Regular cardiac myocyte (primary cell): Measurements from ENCODE around the gene ZSCAN4. TPM values are rescaled to one million over a fixed set of nuclear protein-coding genes. Genes with fewer than 3 reads are reported as not detected.

Experiments
- total RNA-seq: library from RNA; depleted of rRNA; stranded (reverse); fragments of >200 nt; gene quantifications from 2 replicates; pipeline ENCODE4 v1.2.3, GENCODE V29; 2014

ZSCAN4 gene, protein sequence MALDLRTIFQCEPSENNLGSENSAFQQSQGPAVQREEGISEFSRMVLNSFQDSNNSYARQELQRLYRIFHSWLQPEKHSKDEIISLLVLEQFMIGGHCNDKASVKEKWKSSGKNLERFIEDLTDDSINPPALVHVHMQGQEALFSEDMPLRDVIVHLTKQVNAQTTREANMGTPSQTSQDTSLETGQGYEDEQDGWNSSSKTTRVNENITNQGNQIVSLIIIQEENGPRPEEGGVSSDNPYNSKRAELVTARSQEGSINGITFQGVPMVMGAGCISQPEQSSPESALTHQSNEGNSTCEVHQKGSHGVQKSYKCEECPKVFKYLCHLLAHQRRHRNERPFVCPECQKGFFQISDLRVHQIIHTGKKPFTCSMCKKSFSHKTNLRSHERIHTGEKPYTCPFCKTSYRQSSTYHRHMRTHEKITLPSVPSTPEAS
- total RNA-seq: not detected in 2 replicates

DNA sequence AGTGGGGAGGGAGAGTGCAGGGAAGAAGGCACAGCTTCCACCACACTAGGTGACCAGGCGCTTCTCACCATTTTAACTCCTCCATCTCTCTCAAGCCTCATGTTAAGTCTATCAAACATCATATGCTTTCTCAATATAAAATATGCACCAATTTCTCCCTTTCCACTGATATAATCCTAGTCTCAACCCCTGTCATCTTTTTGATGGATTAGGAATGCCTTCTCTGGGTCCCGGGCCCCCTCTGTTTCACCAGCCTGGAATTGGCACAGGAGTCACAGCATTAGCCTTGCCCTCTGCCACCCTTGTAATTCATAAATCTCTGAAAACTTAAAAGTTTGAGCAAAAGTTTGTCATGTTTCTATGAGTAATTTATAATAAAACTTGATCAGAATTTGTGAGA lies at the start of gene ZSCAN4:
Gene ZSCAN4 (plus strand): TSS at position 301 of the 400 bp plus-strand sequence. CDS start 7,211 bp downstream, outside the sequence.

DNA sequence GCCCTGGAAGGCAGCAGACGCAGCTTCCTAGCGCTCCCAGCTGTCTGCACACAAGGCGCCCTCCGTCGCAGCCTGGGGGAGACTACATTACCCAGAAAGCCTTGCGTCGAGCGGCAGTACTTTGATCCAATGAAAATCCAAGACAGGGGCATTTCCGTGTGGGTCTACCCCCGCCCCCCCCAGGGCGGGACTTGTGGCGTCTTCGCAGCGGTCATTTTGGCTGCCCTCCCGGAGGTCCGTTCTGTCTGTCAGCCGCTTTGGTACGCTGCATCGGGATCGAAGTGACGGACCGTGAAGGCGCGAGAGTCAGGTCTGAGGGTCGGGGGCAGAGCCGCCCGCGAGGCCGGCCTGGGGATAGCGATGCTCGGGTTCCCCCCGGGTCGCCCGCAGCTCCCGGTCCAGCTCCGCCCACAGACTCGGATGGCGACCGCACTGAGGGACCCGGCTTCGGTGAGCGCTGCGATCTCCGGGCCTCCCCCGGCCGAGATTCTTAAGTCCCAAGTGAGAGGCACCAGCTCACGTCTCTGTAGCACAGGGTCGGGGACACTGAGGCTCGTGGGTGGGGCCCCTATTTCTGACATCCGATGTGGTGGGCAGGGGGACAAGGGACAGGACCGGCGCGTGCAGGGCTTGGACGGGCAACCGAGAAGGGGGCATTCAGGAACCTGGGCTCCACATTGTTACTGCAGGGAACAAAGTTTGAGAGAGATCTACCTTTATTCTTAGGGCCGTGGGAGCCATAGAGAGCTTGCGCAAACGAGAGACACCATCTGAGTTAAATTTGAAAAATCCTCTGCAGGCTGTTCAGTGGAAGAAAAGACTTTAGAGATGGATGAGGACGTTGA lies 35.5 kb upstream of the ZSCAN4 start, which contains the start of gene ZNF211:
Gene ZNF211 (plus strand): TSS at position 182 of the 845 bp plus-strand sequence. CDS start 179 bp downstream, at position 361.

DNA sequence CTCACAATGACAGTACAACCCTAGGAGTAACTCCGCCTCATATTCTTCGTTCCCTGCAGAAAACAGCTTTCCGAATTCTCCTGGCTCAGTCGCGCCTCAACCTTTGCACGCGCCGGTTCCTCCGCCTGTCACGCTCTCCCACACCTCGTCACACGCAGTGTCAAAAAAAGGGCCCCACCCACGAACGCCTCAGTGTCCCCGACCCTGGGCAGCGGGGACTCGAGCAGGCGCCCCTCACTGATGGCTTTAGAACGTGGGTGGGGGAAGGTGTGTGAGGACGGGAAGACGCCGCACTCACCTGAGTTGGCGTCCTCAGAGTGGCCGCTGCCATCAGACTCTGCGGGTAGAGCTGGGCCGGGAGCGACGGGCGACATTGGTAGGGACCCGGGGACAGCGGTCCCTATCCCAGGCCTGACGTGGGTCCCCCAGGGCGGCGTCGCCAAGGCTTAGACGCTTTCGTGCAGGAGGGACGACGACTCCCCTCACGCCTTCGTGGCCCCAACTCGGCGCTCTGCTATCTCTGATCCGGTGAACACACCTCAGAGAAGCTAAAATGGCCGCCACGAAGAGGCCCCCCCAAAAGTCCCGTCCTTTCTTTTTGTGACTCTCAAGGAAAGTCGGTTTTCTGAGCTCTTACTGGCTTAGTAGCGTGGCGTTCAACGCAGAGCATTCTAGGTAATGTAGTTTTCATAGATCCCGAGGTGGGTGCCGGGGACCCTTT lies 40.1 kb downstream of the ZSCAN4 start, which contains the start of gene ZNF154:
Gene ZNF154 (minus strand): TSS at position 564 of the 721 bp plus-strand sequence. CDS start 233 bp downstream, at position 331.

Other genes starting within 250 kb of the ZSCAN4 start
- 7.0 and 9.8 TPM in 2 replicates for gene ZNF749, start 233.6 kb upstream of the ZSCAN4 start, total RNA-seq
- gene VN1R1, start 211.8 kb upstream of the ZSCAN4 start, total RNA-seq: 0.38 and 1.4 TPM in 2 replicates
- 21.5 and 33.3 TPM in 2 replicates for gene ZNF772, start 191.4 kb upstream of the ZSCAN4 start, total RNA-seq
- 10.7 and 23.1 TPM in 2 replicates for gene ZNF419, start 181.2 kb upstream of the ZSCAN4 start, total RNA-seq
- gene ZNF773, start 169.0 kb upstream of the ZSCAN4 start, total RNA-seq: 24.0 and 44.5 TPM in 2 replicates
- 6.5 TPM in 2 replicates for gene ZNF549, start 141.6 kb upstream of the ZSCAN4 start, total RNA-seq
- gene ZNF550, start 109.1 kb upstream of the ZSCAN4 start, total RNA-seq: 6.9 and 7.9 TPM in 2 replicates
- 6.5 and 6.7 TPM in 2 replicates for gene ZNF416, start 90.0 kb upstream of the ZSCAN4 start, total RNA-seq
- 9.2 and 10.1 TPM in 2 replicates for gene ZIK1, start 84.8 kb upstream of the ZSCAN4 start, total RNA-seq
- gene ZNF530, start 69.0 kb upstream of the ZSCAN4 start, total RNA-seq: 2.8 and 8.2 TPM in 2 replicates
- 21.1 and 30.7 TPM in 2 replicates for gene ZNF134, start 54.7 kb upstream of the ZSCAN4 start, total RNA-seq
- 10.5 and 13.5 TPM in 2 replicates for gene ZNF211, start 35.8 kb upstream of the ZSCAN4 start, total RNA-seq
- gene ZNF551, start 13.0 kb downstream of the ZSCAN4 start, total RNA-seq: 5.1 and 12.1 TPM in 2 replicates
- 3.1 and 5.1 TPM in 2 replicates for gene ZNF154, start 40.3 kb downstream of the ZSCAN4 start, total RNA-seq
- gene ZNF671, start 58.7 kb downstream of the ZSCAN4 start, total RNA-seq: 10.4 and 12.1 TPM in 2 replicates
- gene ZNF776, start 77.9 kb downstream of the ZSCAN4 start, total RNA-seq: 9.0 and 10.2 TPM in 2 replicates
- 18.2 and 29.9 TPM in 2 replicates for gene ZNF586, start 100.7 kb downstream of the ZSCAN4 start, total RNA-seq
- gene ZNF552, start 146.0 kb downstream of the ZSCAN4 start, total RNA-seq: 4.2 and 4.4 TPM in 2 replicates
- 18.6 and 44.9 TPM in 2 replicates for gene ZNF587B, start 161.4 kb downstream of the ZSCAN4 start, total RNA-seq
- 24.9 and 35.0 TPM in 2 replicates for gene ZNF587, start 180.9 kb downstream of the ZSCAN4 start, total RNA-seq
- 5.9 and 10.2 TPM in 2 replicates for gene ZNF814, start 220.1 kb downstream of the ZSCAN4 start, total RNA-seq
- 19.6 and 24.5 TPM in 2 replicates for gene ZNF417, start 247.7 kb downstream of the ZSCAN4 start, total RNA-seq